OCI-LY7 (cell line): ENCODE results near the gene ZNF438. TPM values are rescaled to one million over a fixed set of nuclear protein-coding genes. Genes with fewer than 3 reads are reported as not detected.

Experiments
- BruUV-seq: library from RNA; stranded (reverse); fragments of 400-500 nt; replicated peaks from 2 replicates; lab custom pipeline; 2021; lab: Mats Ljungman, UMichigan
- CTCF ChIA-PET: fragments of 300-600 bp; sonication (Branson Sonifier 250); formaldehyde crosslinking; loops from one replicate; lab custom pipeline; 2022; ENCODE audit warnings: antibody characterized with exemption; ENCODE audit not compliant: unreplicated experiment; lab: Charles Lee
- POLR2A ChIA-PET: fragments of 300-600 bp; sonication (Branson Sonifier 250); formaldehyde crosslinking; loops from one replicate; lab custom pipeline; 2022; ENCODE audit warnings: antibody characterized with exemption; lab: Charles Lee
- DNase-seq: peaks from one replicate; pipeline ENCODE4 v3.0.0-alpha.2; 2015; ENCODE audit warnings: low spot score
- H2AFZ ChIP-seq: fragments of 200-600 bp; sonication (generic), shearing (Covaris generic); 2 replicates; pipeline ENCODE4 v1.6.1; 2014; ENCODE audit warnings: mild to moderate bottlenecking, antibody characterized with exemption, low read length, moderate library complexity
- H3K27ac ChIP-seq: fragments of 200-600 bp; sonication (generic); 2 replicates; pipeline ENCODE4 v1.5.1; 2014; ENCODE audit warnings: mixed run types, low read depth, mild to moderate bottlenecking, moderate library complexity, low read length, inconsistent platforms; ENCODE audit not compliant: poor library complexity, severe bottlenecking
- H3K36me3 ChIP-seq: fragments of 200-600 bp; sonication (generic); 2 replicates; pipeline ENCODE4 v1.6.1; 2014; ENCODE audit warnings: mild to moderate bottlenecking, antibody characterized with exemption, low read length, moderate library complexity, mixed read lengths; ENCODE audit not compliant: insufficient read depth
- H3K4me1 ChIP-seq: fragments of 200-600 bp; sonication (generic); 2 replicates; pipeline ENCODE4 v1.5.1; 2014; ENCODE audit warnings: mild to moderate bottlenecking, low read length; ENCODE audit not compliant: insufficient read depth, poor library complexity, severe bottlenecking
- H3K4me2 ChIP-seq: fragments of 200-600 bp; sonication (generic); 2 replicates; pipeline ENCODE4 v1.6.1; 2014; ENCODE audit warnings: mild to moderate bottlenecking, low read length
- H3K4me3 ChIP-seq: fragments of 200-600 bp; sonication (generic); 2 replicates; pipeline ENCODE4 v1.5.1; 2014; ENCODE audit warnings: mild to moderate bottlenecking, low read depth, low read length; ENCODE audit not compliant: poor library complexity, severe bottlenecking
- H3K79me2 ChIP-seq: fragments of 200-600 bp; sonication (generic); 2 replicates; pipeline ENCODE4 v1.6.1; 2016; ENCODE audit warnings: low read depth, mild to moderate bottlenecking, low read length, moderate library complexity, mixed read lengths; ENCODE audit not compliant: insufficient read depth
- H3K9me2 ChIP-seq: fragments of 200-600 bp; sonication (generic); 2 replicates; pipeline ENCODE4 v1.6.1; 2016; ENCODE audit warnings: mild to moderate bottlenecking, low read length, mixed read lengths; ENCODE audit not compliant: insufficient read depth
- H3K9me3 ChIP-seq: fragments of 200-600 bp; sonication (generic); 2 replicates; pipeline ENCODE4 v1.6.1; 2014; ENCODE audit warnings: mild to moderate bottlenecking, mixed run types, low read length, mixed read lengths
- H4K20me1 ChIP-seq: fragments of 200-600 bp; sonication (generic); 2 replicates; pipeline ENCODE4 v1.6.1; 2014; ENCODE audit warnings: mild to moderate bottlenecking, antibody characterized with exemption, low read length, moderate library complexity, mixed read lengths; ENCODE audit not compliant: insufficient read depth
- EZH2phosphoT487 ChIP-seq: fragments of 200-600 bp; sonication (generic); IDR thresholded peaks from 2 replicates; pipeline ENCODE4 v1.6.1; 2018; ENCODE audit warnings: low read depth, borderline replicate concordance, mild to moderate bottlenecking, mixed run types, antibody characterized with exemption, low read length, moderate library complexity, mixed read lengths
- intact Hi-C: fragments of 100-400 bp; cut with micrococcal nuclease; formaldehyde crosslinking; loops from one replicate; pipeline ENCODE4 v1.10.0; 2022; ENCODE audit not compliant: unreplicated experiment
- total RNA-seq, 2 experiments: library from RNA; depleted of rRNA in 1 of 2; stranded (reverse); fragments of >200 nt in 1 of 2; shearing (Covaris generic) in 1 of 2; gene quantifications; 2 replicates each; pipeline ENCODE4 v1.2.3, GENCODE V29; 2014 to 2022
- TF ChIP-seq, protein P1 (sequence below): fragments of 200-600 bp; sonication (generic); conservative IDR thresholded peaks from 2 replicates; pipeline ENCODE4 v1.5.1; 2014; ENCODE audit warnings: mild to moderate bottlenecking, antibody characterized with exemption, low read length, moderate library complexity, mixed read lengths

ZNF438 gene
- total RNA-seq, 2 experiments from 2014 or later, result 2.0 to 2.5 TPM

DNA sequence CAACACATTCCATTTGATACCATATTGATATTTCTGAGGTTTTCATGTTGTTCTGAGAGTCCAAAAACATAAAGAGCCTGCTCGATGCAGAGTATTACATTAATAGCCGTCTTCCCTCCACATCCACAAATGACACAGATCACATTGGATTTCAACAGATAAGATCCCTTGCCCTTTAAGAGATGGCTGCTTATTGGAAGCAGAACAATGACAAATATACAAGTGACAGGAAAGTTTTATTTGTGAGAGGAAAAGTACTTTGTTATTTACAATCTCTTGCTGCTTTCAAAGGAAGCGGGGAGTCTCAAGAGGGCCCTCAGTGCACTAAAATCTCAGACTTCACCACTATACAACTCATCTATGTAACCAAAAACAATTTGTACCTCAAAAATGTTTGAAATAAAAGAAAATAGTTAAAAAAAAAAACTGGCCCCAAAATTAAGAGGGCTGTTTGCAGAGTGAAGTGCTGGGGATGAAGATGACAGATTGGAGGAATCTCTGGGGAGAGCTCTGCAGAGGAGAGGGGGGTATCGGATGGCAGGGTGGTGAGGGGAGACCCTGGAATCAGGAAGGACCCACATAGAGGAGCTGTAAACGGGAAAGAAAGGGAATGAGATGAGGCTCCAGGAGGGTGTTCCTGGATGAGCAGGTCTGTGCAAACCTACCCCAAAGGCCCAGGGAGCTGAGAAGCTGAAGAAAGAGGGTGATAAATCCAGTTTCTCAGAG lies 42.5 kb upstream of the ZNF438 start:
- Histone ChIP-seq H3K4me2 (no peak overlapping the region), H3K27ac (no peak overlapping the region), H4K20me1 (no peaks in the 10 kb centered on the region), H3K9me3 (no peaks in the 10 kb centered on the region), H3K79me2 (no peaks in the 10 kb centered on the region), H3K36me3 (no peaks in the 10 kb centered on the region), H2AFZ (no peak overlapping the region), H3K4me3 (no peak overlapping the region), H3K4me1 (no peaks in the 10 kb centered on the region), H3K9me2 (no peaks in the 10 kb centered on the region)
- no TSS peak for BruUV-seq
- DNase-seq, result no peak
- TF ChIP-seq EZH2phosphoT487, result no peak
- TF ChIP-seq, protein P1, sequence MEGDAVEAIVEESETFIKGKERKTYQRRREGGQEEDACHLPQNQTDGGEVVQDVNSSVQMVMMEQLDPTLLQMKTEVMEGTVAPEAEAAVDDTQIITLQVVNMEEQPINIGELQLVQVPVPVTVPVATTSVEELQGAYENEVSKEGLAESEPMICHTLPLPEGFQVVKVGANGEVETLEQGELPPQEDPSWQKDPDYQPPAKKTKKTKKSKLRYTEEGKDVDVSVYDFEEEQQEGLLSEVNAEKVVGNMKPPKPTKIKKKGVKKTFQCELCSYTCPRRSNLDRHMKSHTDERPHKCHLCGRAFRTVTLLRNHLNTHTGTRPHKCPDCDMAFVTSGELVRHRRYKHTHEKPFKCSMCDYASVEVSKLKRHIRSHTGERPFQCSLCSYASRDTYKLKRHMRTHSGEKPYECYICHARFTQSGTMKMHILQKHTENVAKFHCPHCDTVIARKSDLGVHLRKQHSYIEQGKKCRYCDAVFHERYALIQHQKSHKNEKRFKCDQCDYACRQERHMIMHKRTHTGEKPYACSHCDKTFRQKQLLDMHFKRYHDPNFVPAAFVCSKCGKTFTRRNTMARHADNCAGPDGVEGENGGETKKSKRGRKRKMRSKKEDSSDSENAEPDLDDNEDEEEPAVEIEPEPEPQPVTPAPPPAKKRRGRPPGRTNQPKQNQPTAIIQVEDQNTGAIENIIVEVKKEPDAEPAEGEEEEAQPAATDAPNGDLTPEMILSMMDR, result no peak
- intact Hi-C loops, result no loop called here
- CTCF ChIA-PET, result interaction anchor here (0.6 kb wide), 1 partner anchor 765 kb away, joined by 7 read pairs; no protein-coding TSS in a partner anchor
- POLR2A ChIA-PET, result interaction anchor here (0.7 kb wide), 1 partner anchor 481 kb away, joined by 4 read pairs; no protein-coding TSS in a partner anchor

DNA sequence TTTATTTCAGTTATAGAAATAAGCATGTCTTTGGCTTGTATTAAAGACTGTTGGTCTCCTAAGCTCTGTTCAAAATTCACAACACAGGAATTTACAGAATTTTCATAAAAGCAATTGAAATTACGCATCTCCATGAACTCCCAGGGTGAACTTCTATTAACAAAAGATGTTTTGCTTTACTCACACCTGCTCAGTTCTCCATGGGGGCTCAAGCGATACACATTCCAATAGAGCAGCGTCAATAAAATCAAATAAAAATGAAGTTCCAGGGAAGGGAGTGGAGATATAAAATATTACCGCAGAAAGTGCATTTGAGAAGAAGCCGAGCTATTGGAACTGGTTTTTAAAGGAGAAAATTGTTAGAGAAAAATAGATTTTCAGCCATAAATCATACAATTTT lies 41.5 kb upstream of the ZNF438 start:
- POLR2A ChIA-PET, result interaction anchor here (0.6 to 0.7 kb wide), 2 partner anchors 78 to 87 kb away, joined by 3 read pairs; no protein-coding TSS in a partner anchor

More for the DNA sequence above, 41.5 kb upstream of the ZNF438 start:
- CTCF ChIA-PET, result no interaction called here
- Histone ChIP-seq H3K79me2 (no peaks in the 10 kb centered on the region), H3K4me2 (no peak overlapping the region), H3K36me3 (no peaks in the 10 kb centered on the region), H3K9me2 (no peaks in the 10 kb centered on the region), H3K27ac (no peak overlapping the region), H2AFZ (no peak overlapping the region), H4K20me1 (no peaks in the 10 kb centered on the region), H3K9me3 (no peaks in the 10 kb centered on the region), H3K4me1 (no peaks in the 10 kb centered on the region), H3K4me3 (no peak overlapping the region)
- TF ChIP-seq, protein P1, result no peak
- TF ChIP-seq EZH2phosphoT487, result no peak
- BruUV-seq, result no TSS peak
- no peak for DNase-seq
- intact Hi-C loops, result no loop called here
